PFSK-1 (cell line): ENCODE measurements around the gene HOXA3.

Experiments used
- FOXP2 ChIP-seq: optimal IDR thresholded peaks from 2 replicates; pipeline ENCODE3; 2011; ENCODE audit warnings: borderline replicate concordance, control low read depth, inconsistent platforms; ENCODE audit not compliant: insufficient read depth; ENCODE audit errors: extremely low read length, extremely low read depth
- POLR2AphosphoS5 ChIP-seq: IDR thresholded peaks from 2 replicates; pipeline ENCODE4 v1.6.1; 2012; ENCODE audit warnings: low read depth, mild to moderate bottlenecking, control low read depth, low read length, moderate library complexity
- SIN3A ChIP-seq: IDR thresholded peaks from 2 replicates; pipeline ENCODE4 v1.6.1; 2012; ENCODE audit warnings: mild to moderate bottlenecking, low read length, moderate library complexity, borderline replicate concordance; ENCODE audit not compliant: insufficient read depth
- TAF1 ChIP-seq: IDR thresholded peaks from 2 replicates; pipeline ENCODE4 v1.6.1; 2012; ENCODE audit warnings: low read length, control low read depth, borderline replicate concordance; ENCODE audit not compliant: insufficient read depth
- TF ChIP-seq, protein P1 (sequence below), 2 experiments: IDR thresholded peaks; 2 replicates each; pipeline versions ENCODE4 v1.6.1 to v1.8.0; 2011 to 2012; ENCODE audit warnings: low read depth in 2 of 2, low read length in 2 of 2, control low read depth in 1 of 2, inconsistent platforms in 1 of 2, mild to moderate bottlenecking in 1 of 2, moderate library complexity in 1 of 2; ENCODE audit not compliant: insufficient read depth in 1 of 2

The HOXA3 gene

DNA sequence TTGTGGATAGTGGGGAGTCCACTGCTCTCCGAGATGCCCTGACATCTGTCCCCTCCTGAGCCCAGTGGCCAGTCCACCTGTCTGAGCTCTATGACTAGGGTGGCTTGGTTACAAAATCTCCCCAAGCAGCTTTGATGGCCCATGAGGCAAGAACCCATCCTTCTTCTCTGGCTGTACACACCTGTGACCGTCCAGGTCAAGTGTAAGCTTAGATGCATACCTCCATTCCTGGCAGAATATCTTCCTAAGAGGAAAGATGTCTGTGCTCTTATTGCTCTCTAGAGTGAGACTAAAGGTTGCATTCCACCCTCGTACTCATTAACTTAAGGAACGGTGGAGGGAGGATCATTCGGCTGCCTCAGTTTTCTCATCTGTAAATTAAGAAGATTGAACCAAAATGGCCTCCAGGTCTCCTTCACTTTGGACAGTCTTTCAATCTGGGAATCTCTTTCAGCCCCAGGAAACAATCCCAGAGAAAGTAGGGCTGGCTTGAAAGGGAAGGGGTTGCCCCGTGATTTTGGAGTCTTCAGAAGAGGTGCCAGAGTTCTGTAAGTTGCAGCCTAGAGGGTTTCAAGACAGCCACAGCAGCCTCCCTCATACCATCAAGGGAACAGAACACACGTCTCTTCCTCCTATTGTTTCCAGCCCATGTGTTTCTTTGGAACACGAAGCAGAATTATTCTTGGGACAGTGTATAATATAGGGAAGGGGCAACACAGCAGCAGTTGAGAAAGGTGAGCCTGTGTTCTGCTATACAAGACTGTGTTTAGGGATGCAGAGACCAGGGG is 27.3 kb downstream of the HOXA3 start:
- TF ChIP-seq POLR2AphosphoS5 (no peak), FOXP2 (no peak), SIN3A (no peak), TAF1 (no peak)
- TF ChIP-seq, protein P1, sequence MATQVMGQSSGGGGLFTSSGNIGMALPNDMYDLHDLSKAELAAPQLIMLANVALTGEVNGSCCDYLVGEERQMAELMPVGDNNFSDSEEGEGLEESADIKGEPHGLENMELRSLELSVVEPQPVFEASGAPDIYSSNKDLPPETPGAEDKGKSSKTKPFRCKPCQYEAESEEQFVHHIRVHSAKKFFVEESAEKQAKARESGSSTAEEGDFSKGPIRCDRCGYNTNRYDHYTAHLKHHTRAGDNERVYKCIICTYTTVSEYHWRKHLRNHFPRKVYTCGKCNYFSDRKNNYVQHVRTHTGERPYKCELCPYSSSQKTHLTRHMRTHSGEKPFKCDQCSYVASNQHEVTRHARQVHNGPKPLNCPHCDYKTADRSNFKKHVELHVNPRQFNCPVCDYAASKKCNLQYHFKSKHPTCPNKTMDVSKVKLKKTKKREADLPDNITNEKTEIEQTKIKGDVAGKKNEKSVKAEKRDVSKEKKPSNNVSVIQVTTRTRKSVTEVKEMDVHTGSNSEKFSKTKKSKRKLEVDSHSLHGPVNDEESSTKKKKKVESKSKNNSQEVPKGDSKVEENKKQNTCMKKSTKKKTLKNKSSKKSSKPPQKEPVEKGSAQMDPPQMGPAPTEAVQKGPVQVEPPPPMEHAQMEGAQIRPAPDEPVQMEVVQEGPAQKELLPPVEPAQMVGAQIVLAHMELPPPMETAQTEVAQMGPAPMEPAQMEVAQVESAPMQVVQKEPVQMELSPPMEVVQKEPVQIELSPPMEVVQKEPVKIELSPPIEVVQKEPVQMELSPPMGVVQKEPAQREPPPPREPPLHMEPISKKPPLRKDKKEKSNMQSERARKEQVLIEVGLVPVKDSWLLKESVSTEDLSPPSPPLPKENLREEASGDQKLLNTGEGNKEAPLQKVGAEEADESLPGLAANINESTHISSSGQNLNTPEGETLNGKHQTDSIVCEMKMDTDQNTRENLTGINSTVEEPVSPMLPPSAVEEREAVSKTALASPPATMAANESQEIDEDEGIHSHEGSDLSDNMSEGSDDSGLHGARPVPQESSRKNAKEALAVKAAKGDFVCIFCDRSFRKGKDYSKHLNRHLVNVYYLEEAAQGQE (IDR thresholded peaks at IDR 0.05; ENCODE audit: insufficient read depth in 1 of 2, low read depth in 2 of 2, low read length in 2 of 2): no peak

DNA sequence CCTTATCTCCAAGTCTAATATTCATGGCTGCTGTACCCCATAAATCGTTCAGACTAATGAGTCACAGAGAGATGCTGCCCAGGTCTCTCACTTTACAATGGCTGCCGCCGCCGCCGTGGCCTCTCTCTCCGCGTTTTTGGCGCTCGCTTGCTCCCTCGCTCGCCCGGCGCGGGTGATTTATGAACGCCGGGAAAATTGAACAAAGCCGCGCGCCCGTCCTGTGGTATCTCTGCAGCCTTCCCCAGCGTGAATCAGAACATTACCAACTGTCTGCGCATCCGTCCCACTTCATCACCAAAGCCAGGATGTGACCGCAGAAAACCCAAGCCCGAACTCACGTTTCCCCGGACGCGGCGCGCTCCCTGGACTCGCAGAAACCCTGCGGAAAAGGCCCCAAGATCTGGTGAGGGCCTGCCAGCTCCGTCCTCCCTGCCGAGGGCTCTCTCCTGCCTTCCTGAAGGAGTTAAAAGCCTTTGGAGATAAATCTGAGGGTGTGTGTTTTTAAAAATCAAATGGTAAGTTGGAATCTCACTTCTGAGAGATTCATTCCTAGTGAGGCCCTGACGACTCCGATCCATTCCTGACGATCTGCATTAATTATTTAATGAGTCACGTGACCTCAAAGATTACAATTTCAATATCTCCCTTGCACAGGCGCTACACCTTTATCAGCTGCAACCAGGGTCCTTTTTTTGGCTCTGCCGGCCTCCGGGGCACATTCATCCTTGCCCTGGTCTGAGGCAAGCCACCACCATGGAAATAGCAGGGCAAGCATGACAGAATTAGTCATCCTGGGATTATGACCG is 28.1 kb downstream of the HOXA3 start:
- TF ChIP-seq FOXP2: no peak
- TF ChIP-seq SIN3A: no peak
- TF ChIP-seq POLR2AphosphoS5: no peak
- TF ChIP-seq TAF1: no peak
- TF ChIP-seq, protein P1 (IDR thresholded peaks at IDR 0.05; ENCODE audit: insufficient read depth in 1 of 2, low read depth in 2 of 2, low read length in 2 of 2): no peak

DNA sequence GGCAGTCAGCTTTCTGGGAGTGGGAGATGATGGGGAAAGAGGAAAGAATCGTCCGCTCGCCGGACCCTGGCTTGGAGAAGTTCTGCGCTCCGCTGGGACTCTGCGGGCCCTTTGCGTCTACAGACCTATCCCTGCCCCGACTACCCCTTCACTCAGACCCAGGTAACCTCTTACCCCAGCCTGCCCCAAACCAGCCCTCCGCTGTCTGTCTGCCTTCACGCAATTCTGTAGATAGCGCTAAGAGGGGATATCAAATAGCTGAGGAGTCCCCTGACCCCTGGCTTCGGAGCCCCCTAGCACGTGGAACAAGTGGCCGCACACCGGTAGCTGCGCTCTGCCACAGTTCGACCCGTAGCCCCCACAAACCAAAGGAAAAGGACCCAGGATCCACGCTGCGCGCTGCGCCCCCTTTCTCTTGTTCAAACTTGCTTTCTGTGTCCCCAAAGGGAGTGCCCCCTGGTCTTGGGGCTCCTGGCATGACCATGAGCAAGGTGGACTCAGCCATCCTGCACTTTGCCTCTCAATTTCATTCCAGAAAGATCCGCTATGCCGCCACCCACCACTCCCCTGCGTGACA is 28.8 kb downstream of the HOXA3 start:
- TF ChIP-seq FOXP2: no peak
- TF ChIP-seq SIN3A: no peak
- no peak for TF ChIP-seq POLR2AphosphoS5
- TF ChIP-seq TAF1: no peak
- TF ChIP-seq, protein P1 (IDR thresholded peaks at IDR 0.05; ENCODE audit: insufficient read depth in 1 of 2, low read depth in 2 of 2, low read length in 2 of 2): no peak

DNA sequence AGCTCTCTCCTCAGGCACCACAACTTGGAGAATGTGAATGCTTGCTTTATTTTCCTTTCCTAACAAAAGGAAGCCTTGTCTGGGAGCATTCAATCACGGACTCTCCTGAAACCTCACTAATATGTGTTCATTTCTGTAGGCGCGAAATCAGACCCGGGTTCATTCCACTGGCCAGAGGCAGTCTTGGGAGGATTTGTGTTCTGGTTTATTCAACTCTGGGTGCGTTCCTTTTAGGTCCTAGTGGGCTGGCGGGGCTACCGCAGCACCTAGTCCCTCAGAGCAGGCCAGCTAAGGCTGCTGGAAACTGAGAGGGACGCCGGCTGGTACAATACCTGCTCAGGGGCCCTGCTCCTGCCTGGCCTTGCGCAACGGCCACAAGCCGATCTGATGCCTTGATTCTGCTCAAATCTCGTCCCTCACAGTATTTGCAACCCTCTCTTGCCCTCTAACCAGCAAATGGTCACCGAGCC is 29.3 kb downstream of the HOXA3 start:
- TF ChIP-seq FOXP2 (no peak), POLR2AphosphoS5 (no peak), SIN3A (no peak), TAF1 (no peak)
- TF ChIP-seq, protein P1 (IDR thresholded peaks at IDR 0.05; ENCODE audit: insufficient read depth in 1 of 2, low read depth in 2 of 2, low read length in 2 of 2): no peak
